Ascending aorta (tissue), 2 donors: ENCODE results near the gene NT5C1B. TPM values are rescaled to one million over a fixed set of nuclear protein-coding genes. Genes with fewer than 3 reads are reported as not detected.

Experiments
- DNase-seq, 2 donors: peaks; one replicate each; pipeline ENCODE4 v3.0.0-alpha.2; 2019; ENCODE audit warnings: low spot score in 2 of 2
- H3K27ac ChIP-seq, 2 donors: fragments of 200-600 bp; sonication (generic); one replicate each; pipeline ENCODE4 v1.5.1; 2016 to 2017; ENCODE audit warnings: mild to moderate bottlenecking in 1 of 2
- H3K27me3 ChIP-seq: fragments of 200-600 bp; sonication (generic); one replicate; pipeline ENCODE4 v1.5.1; 2017
- H3K36me3 ChIP-seq, 2 donors: fragments of 200-600 bp; sonication (generic); one replicate each; pipeline ENCODE4 v1.5.1; 2016
- H3K4me1 ChIP-seq, 2 donors: fragments of 200-600 bp; sonication (generic); one replicate each; pipeline ENCODE4 v1.5.1; 2016 to 2017; ENCODE audit warnings: mild to moderate bottlenecking in 1 of 2
- H3K4me3 ChIP-seq, 2 donors: fragments of 200-600 bp; sonication (generic); one replicate each; pipeline ENCODE4 v1.5.1; 2016 to 2017; ENCODE audit warnings: mild to moderate bottlenecking in 1 of 2
- H3K9me3 ChIP-seq, 2 donors: fragments of 200-600 bp; sonication (generic); one replicate each; pipeline ENCODE4 v1.5.1; 2016
- CTCF ChIP-seq, 3 experiments: fragments of 200-600 bp in 2 of 3; fragments of 450-650 bp in 1 of 3; sonication (generic) in 2 of 3; IDR thresholded peaks; one replicate each; pipeline ENCODE4 v1.5.1; 2016 to 2019; ENCODE audit warnings: antibody characterized with exemption in 3 of 3, mild to moderate bottlenecking in 1 of 3, moderate library complexity in 1 of 3
- intact Hi-C: fragments of 100-400 bp; cut with DNase I; formaldehyde crosslinking; loops from one replicate; pipeline ENCODE4 v1.15.1; 2023
- total RNA-seq: library from RNA; depleted of rRNA; stranded (reverse); fragments of >200 nt; gene quantifications from one replicate; pipeline ENCODE4 v1.1.0, GENCODE V29; 2016

Gene NT5C1B
- total RNA-seq, 1 donor from 2014 or later: not detected

- Histone ChIP-seq H3K27me3 (no peaks in the 10 kb centered on the region), H3K9me3 (peaks cover 0 to 8% of the 10 kb centered on the region in 2 donors), H3K4me1 (no peaks in the 10 kb centered on the region), H3K27ac (no peak overlapping the region), H3K4me3 (no peak overlapping the region), H3K36me3 (no peaks in the 10 kb centered on the region)
- intact Hi-C loops: no loop called here
- TF ChIP-seq CTCF (IDR thresholded peaks at IDR 0.05): no peak
- no peak for DNase-seq
Measured at GRCh38 chr2:18580606-18581005, 8.8 kb downstream of the NT5C1B start.

GRCh38 chr2:18578033-18578432 is 11.3 kb downstream of the NT5C1B start:
- Histone ChIP-seq H3K9me3 (peaks cover 0 to 8% of the 10 kb centered on the region in 2 donors), H3K4me3 (no peak overlapping the region), H3K36me3 (no peaks in the 10 kb centered on the region), H3K27ac (no peak overlapping the region), H3K27me3 (no peaks in the 10 kb centered on the region), H3K4me1 (no peaks in the 10 kb centered on the region)
- no peak for DNase-seq
- intact Hi-C loops: no loop called here
- no peak for TF ChIP-seq CTCF (IDR thresholded peaks at IDR 0.05)

GRCh38 chr2:18566145-18566769 is 23.1 kb downstream of the NT5C1B start:
- no peak overlapping the region for H3K4me3 ChIP-seq
- intact Hi-C loops: no loop called here
- H3K4me1 ChIP-seq: no peaks in the 10 kb centered on the region
- DNase-seq: no peak
- no peaks in the 10 kb centered on the region for H3K9me3 ChIP-seq
- no peak overlapping the region for H3K27ac ChIP-seq
- H3K36me3 ChIP-seq: no peaks in the 10 kb centered on the region
- TF ChIP-seq CTCF (IDR thresholded peaks at IDR 0.05): no peak
- no peaks in the 10 kb centered on the region for H3K27me3 ChIP-seq

- H3K27ac ChIP-seq: peak overlapping the region; percentile 93 to 95
- no peaks in the 10 kb centered on the region for H3K9me3 ChIP-seq
- peak overlapping the region; percentile 78 to 90 for H3K4me3 ChIP-seq
- H3K27me3 ChIP-seq: no peaks in the 10 kb centered on the region
- DNase-seq: no peak
- intact Hi-C loops: loop anchor here (2.0 to 5.0 kb wide), 5 partner anchors 40 to 1342 kb away; partner anchors contain the start of gene TTC32
- H3K4me1 ChIP-seq: peaks cover 5 to 25% of the 10 kb centered on the region in 2 donors
- TF ChIP-seq CTCF (IDR thresholded peaks at IDR 0.05): no peak
- H3K36me3 ChIP-seq: peaks cover 0 to under 1% of the 10 kb centered on the region in 2 donors
Measured at GRCh38 chr2:18560797-18561085, 28.6 kb downstream of the NT5C1B start.

GRCh38 chr2:18560031-18560796 is 29.2 kb downstream of the NT5C1B start, which contains the start of gene RDH14:
TSS of gene RDH14 (minus strand) at chr2:18560653. CDS start at chr2:18560572, 81 bp downstream.
- Histone ChIP-seq H3K9me3 (no peaks in the 10 kb centered on the region), H3K27ac (peak within 1 kb of the TSS; percentile 93 to 95), H3K27me3 (no peaks in the 10 kb centered on the region), H3K4me3 (peak within 1 kb of the TSS; percentile 78 to 90), H3K36me3 (peaks cover 4 to 6% of the 10 kb centered on the region in 2 donors), H3K4me1 (peaks cover 5 to 25% of the 10 kb centered on the region in 2 donors)
- TF ChIP-seq CTCF (IDR thresholded peaks at IDR 0.05): no peak
- peak; percentile 87 to 98 for DNase-seq
- intact Hi-C loops: loop anchor here (2.0 to 5.0 kb wide), 5 partner anchors 39 to 1342 kb away; partner anchors contain the start of gene TTC32
